DMS114 treated with DMSO at 0.1 percent for 48 hours (cell line): ENCODE data around the gene KCNIP4.
"Not testable (repeated sequence)": the region's sequence is repeated elsewhere in the genome, so short reads cannot be mapped to it uniquely, and the experiment has no call there.

Experiments used
- DNase-seq: peaks from one replicate; lab custom pipeline; 2025; ENCODE audit not compliant: unreplicated experiment; lab: John Stamatoyannopoulos, UW

The KCNIP4 gene

GRCh38 chr4:21948347-21949072, at the start of gene KCNIP4:
TSS of gene KCNIP4 (minus strand) at chr4:21948772.
- no peak for DNase-seq

- DNase-seq = not testable (repeated sequence)
These were observed 48.0 kb upstream of the KCNIP4 start for GRCh38 chr4:21996618-21997017.

GRCh38 chr4:21992330-21992729, 43.8 kb upstream of the KCNIP4 start:
- DNase-seq = no peak

- no peak for DNase-seq
These were observed 43.0 kb upstream of the KCNIP4 start for GRCh38 chr4:21991562-21991961.

GRCh38 chr4:21991050-21991449, 42.5 kb upstream of the KCNIP4 start:
- no peak for DNase-seq

GRCh38 chr4:21989351-21989750, 40.8 kb upstream of the KCNIP4 start:
- DNase-seq = no peak

- DNase-seq = no peak
These were observed 37.7 kb upstream of the KCNIP4 start for GRCh38 chr4:21986307-21986706.

- DNase-seq = no peak
These were observed 33.5 kb upstream of the KCNIP4 start for GRCh38 chr4:21982087-21982486.

- DNase-seq = no peak
These were observed 30.6 kb upstream of the KCNIP4 start for GRCh38 chr4:21979196-21979595.

- DNase-seq = no peak
These were observed 27.6 kb upstream of the KCNIP4 start for GRCh38 chr4:21976166-21976565.

- no peak for DNase-seq
These were observed 25.3 kb upstream of the KCNIP4 start for GRCh38 chr4:21973850-21974249.

- no peak for DNase-seq
These were observed 16.3 kb upstream of the KCNIP4 start for GRCh38 chr4:21964762-21965319.

- no peak for DNase-seq
These were observed 14.1 kb upstream of the KCNIP4 start for GRCh38 chr4:21962691-21963090.

GRCh38 chr4:21960793-21961192, 12.2 kb upstream of the KCNIP4 start:
- DNase-seq = no peak

GRCh38 chr4:21954916-21955315, 6.3 kb upstream of the KCNIP4 start:
- DNase-seq = no peak

GRCh38 chr4:21953653-21954052, 5.1 kb upstream of the KCNIP4 start:
- no peak for DNase-seq

- DNase-seq = no peak
These were observed 4.0 kb upstream of the KCNIP4 start for GRCh38 chr4:21952549-21952948.

- DNase-seq = no peak
These were observed 493 bp upstream of the KCNIP4 start for GRCh38 chr4:21949073-21949457.

GRCh38 chr4:21947791-21948346, 703 bp downstream of the KCNIP4 start:
- no peak for DNase-seq

GRCh38 chr4:21946858-21947257, 1.7 kb downstream of the KCNIP4 start:
- no peak for DNase-seq

GRCh38 chr4:21921526-21922180, 26.9 kb downstream of the KCNIP4 start:
- no peak for DNase-seq

GRCh38 chr4:21915761-21916160, 32.8 kb downstream of the KCNIP4 start:
- DNase-seq = no peak
